ENCODE results near the gene FUNDC2. TPM values are rescaled to one million over a fixed set of nuclear protein-coding genes. Genes with fewer than 3 reads are reported as not detected.

The FUNDC2 gene
- total and polyA plus RNA-seq, 8 donors: 50.3 to 88.1 (median 72.0) TPM

GRCh38 chrX:155052738-155053498 is 26.3 kb downstream of the FUNDC2 start:
- TF ChIP-seq, protein P1, sequence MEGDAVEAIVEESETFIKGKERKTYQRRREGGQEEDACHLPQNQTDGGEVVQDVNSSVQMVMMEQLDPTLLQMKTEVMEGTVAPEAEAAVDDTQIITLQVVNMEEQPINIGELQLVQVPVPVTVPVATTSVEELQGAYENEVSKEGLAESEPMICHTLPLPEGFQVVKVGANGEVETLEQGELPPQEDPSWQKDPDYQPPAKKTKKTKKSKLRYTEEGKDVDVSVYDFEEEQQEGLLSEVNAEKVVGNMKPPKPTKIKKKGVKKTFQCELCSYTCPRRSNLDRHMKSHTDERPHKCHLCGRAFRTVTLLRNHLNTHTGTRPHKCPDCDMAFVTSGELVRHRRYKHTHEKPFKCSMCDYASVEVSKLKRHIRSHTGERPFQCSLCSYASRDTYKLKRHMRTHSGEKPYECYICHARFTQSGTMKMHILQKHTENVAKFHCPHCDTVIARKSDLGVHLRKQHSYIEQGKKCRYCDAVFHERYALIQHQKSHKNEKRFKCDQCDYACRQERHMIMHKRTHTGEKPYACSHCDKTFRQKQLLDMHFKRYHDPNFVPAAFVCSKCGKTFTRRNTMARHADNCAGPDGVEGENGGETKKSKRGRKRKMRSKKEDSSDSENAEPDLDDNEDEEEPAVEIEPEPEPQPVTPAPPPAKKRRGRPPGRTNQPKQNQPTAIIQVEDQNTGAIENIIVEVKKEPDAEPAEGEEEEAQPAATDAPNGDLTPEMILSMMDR (IDR thresholded peaks at IDR 0.05): no peak
- H3K9me3 ChIP-seq: no peaks in the 10 kb centered on the region
- peaks cover 5 to 24% (median 7%) of the 10 kb centered on the region in 3 donors for H3K4me1 ChIP-seq
- no peaks in the 10 kb centered on the region for H3K36me3 ChIP-seq
- ATAC-seq (peak in 3 of 4 donors; percentile 19 to 51 (median 28)), DNase-seq (no peak), FAIRE-seq (no peak)
- no peaks in the 10 kb centered on the region for H3K27me3 ChIP-seq
- H3K27ac ChIP-seq: peak overlapping the region in 3 of 4 donors; percentile 19 to 70 (median 58)
- intact Hi-C loops (cut with DNase I): loop anchor here in 1 of 3 donors (10.0 kb wide), 1 partner anchor 68 kb away; no protein-coding TSS in a partner anchor
- 27 to 35% methylated on average over 5 of the region's 5 CpGs for WGBS, 2 donors
- no peak overlapping the region for H3K4me3 ChIP-seq

DNA sequence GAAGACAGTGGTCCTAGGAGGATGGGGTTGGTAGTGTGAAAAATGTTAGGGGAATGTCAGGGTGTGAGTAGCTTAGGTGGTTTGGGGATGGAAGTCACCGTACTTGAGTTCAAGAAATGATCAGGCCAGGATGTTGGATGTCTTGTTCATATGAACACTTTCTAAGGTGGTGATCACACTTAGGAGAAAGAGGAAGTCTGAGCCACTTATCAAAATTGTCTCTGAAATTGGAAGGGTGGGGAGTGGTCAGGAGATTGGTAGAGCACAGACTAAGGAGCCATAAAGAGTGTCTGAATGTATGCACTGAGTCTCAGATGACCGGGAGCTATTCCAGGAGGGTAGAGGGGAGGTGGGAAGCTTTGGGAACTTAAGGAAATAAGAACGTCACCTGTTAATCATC is 27.0 kb downstream of the FUNDC2 start:
- intact Hi-C loops (cut with DNase I): loop anchor here in 1 of 3 donors (10.0 kb wide), 1 partner anchor 69 kb away; no protein-coding TSS in a partner anchor
- TF ChIP-seq, protein P1 (IDR thresholded peaks at IDR 0.05): no peak
- FAIRE-seq (no peak), ATAC-seq (no peak), DNase-seq (no peak)
- no peaks in the 10 kb centered on the region for H3K27me3 ChIP-seq
- H3K36me3 ChIP-seq: no peaks in the 10 kb centered on the region
- peak overlapping the region in 2 of 4 donors; percentile 58 to 70 for H3K27ac ChIP-seq
- H3K9me3 ChIP-seq: no peaks in the 10 kb centered on the region
- peaks cover 3 to 22% (median 5%) of the 10 kb centered on the region in 3 donors for H3K4me1 ChIP-seq
- 57 to 86% methylated on average over 3 of the region's 3 CpGs for WGBS, 2 donors
- no peak overlapping the region for H3K4me3 ChIP-seq

DNA sequence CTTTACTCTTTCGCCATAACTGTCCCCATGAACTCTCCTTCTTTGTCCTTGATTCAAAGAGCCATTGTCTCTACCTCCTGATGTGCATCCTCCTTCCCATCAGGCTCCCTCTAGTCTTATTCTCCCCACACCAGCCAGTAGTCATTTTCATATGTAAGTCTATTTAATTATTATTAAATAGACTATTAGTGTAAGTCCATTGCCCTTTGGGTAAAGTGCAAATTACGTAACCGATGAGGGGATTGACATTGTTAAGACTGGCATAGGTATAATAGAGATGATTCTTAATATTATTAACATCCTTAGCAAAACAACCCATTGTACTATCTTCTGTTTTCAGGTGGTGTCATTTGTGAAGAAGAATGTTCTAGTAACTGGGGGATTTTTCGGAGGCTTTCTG is 27.6 kb downstream of the FUNDC2 start:
- intact Hi-C loops (cut with DNase I): loop anchor here in 1 of 3 donors (10.0 kb wide), 1 partner anchor 69 kb away; no protein-coding TSS in a partner anchor
- H3K9me3 ChIP-seq: no peaks in the 10 kb centered on the region
- no peaks in the 10 kb centered on the region for H3K36me3 ChIP-seq
- WGBS, 2 donors: 78 to 99% methylated on average over 4 of the region's 4 CpGs
- no peak for DNase-seq
- FAIRE-seq: no peak
- no peaks in the 10 kb centered on the region for H3K27me3 ChIP-seq
- TF ChIP-seq, protein P1 (IDR thresholded peaks at IDR 0.05): no peak
- peaks cover 0 to 20% (median 5%) of the 10 kb centered on the region in 3 donors for H3K4me1 ChIP-seq
- H3K4me3 ChIP-seq: no peak overlapping the region
- H3K27ac ChIP-seq: no peak overlapping the region
- no peak for ATAC-seq

DNA sequence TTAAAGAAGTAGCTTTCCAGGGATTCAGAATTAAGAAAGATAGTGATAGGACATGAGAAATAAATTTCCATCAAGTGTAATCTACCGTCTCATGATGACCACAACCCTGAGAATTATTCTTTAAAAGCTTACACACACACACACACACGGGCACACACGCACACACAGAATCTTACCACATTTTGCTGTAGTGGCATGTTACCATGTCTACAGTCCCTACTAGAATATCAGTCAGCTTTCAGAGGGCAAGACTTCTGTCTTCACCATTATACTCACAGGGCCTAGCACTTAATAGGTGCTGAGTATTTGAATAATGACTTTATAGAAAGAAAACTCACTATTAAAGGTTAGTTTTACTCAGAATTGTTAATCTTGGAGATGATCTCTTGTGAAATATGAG is 28.9 kb downstream of the FUNDC2 start:
- no peak overlapping the region for H3K27ac ChIP-seq
- WGBS, 2 donors: 72 to 84% methylated on average over 3 of the region's 3 CpGs
- no peaks in the 10 kb centered on the region for H3K36me3 ChIP-seq
- no peak overlapping the region for H3K4me3 ChIP-seq
- ATAC-seq (no peak), FAIRE-seq (no peak), DNase-seq (no peak)
- no peaks in the 10 kb centered on the region for H3K27me3 ChIP-seq
- H3K9me3 ChIP-seq: no peaks in the 10 kb centered on the region
- TF ChIP-seq, protein P1 (IDR thresholded peaks at IDR 0.05): no peak
- peaks cover 0 to 20% (median 5%) of the 10 kb centered on the region in 3 donors for H3K4me1 ChIP-seq
- intact Hi-C loops (cut with DNase I): loop anchor here in 1 of 3 donors (10.0 kb wide), 1 partner anchor 71 kb away; no protein-coding TSS in a partner anchor

All from pancreas (tissue), 10 donors.